PC-3 (cell line): Measurements from ENCODE around the gene RARA. TPM values are rescaled to one million over a fixed set of nuclear protein-coding genes. Genes with fewer than 3 reads are reported as not detected.

ENCODE experiments used
- ATAC-seq: fragments of 200-7000 bp; cut with Tn5 transposase; 2 replicates; pipeline ENCODE4 v1.9.1; 2020; ENCODE audit warnings: mild to moderate bottlenecking, moderate library complexity
- BruUV-seq: library from RNA; stranded (reverse); fragments of 400-500 nt; replicated peaks from 2 replicates; lab custom pipeline; 2021; lab: Mats Ljungman, UMichigan
- CTCF ChIA-PET: fragments of 300-600 bp; sonication (Branson Sonifier 250); formaldehyde crosslinking; loops from one replicate; lab custom pipeline; 2022; ENCODE audit warnings: antibody characterized with exemption; lab: Charles Lee
- POLR2A ChIA-PET: fragments of 300-600 bp; sonication (Branson Sonifier 250); formaldehyde crosslinking; loops from one replicate; lab custom pipeline; 2022; ENCODE audit warnings: antibody characterized with exemption; ENCODE audit not compliant: unreplicated experiment; lab: Charles Lee
- DNase-seq: peaks from one replicate; pipeline ENCODE4 v3.0.0-alpha.2; 2015
- H2AFZ ChIP-seq: fragments of 300-600 bp; sonication (generic); 2 replicates; pipeline ENCODE4 v1.6.0; 2016; ENCODE audit warnings: antibody characterized with exemption, low read length
- H3F3A ChIP-seq: fragments of 300-600 bp; sonication (generic); one replicate; pipeline ENCODE4 v1.6.0; 2017; ENCODE audit warnings: antibody characterized with exemption, low read length, control low read depth, mild to moderate bottlenecking; ENCODE audit not compliant: unreplicated experiment
- H3K27ac ChIP-seq: fragments of 300-600 bp; sonication (generic); 2 replicates; pipeline ENCODE4 v1.5.1; 2016; ENCODE audit warnings: mild to moderate bottlenecking, low read length
- H3K27me3 ChIP-seq: fragments of 300-600 bp; sonication (generic); 2 replicates; pipeline ENCODE4 v1.6.1; 2016; ENCODE audit warnings: low read length, mixed read lengths
- H3K36me3 ChIP-seq: fragments of 300-600 bp; sonication (generic); 2 replicates; pipeline ENCODE4 v1.6.1; 2016; ENCODE audit warnings: low read depth, mixed run types, low read length, mixed read lengths
- H3K4me1 ChIP-seq: fragments of 300-600 bp; sonication (generic); 2 replicates; pipeline ENCODE4 v1.5.1; 2016; ENCODE audit warnings: low read length; ENCODE audit not compliant: insufficient read depth
- H3K4me2 ChIP-seq: fragments of 300-600 bp; sonication (generic); 2 replicates; pipeline ENCODE4 v1.6.0; 2016; ENCODE audit warnings: low read length
- H3K4me3 ChIP-seq: fragments of 300-600 bp; sonication (generic); 2 replicates; pipeline ENCODE4 v1.5.1; 2016; ENCODE audit warnings: mild to moderate bottlenecking, low read length, mixed read lengths
- H3K79me2 ChIP-seq: fragments of 300-600 bp; sonication (generic); 2 replicates; pipeline ENCODE4 v1.6.1; 2017; ENCODE audit warnings: low read length, mixed read lengths
- H3K9ac ChIP-seq: fragments of 300-600 bp; sonication (generic); 2 replicates; pipeline ENCODE4 v1.6.0; 2016; ENCODE audit warnings: mild to moderate bottlenecking, low read length
- H3K9me2 ChIP-seq: fragments of 300-600 bp; sonication (generic); replicated peaks from 2 replicates; pipeline ENCODE4 v1.6.1; 2016; ENCODE audit warnings: mixed run types, low read length, mixed read lengths
- H3K9me3 ChIP-seq: fragments of 300-600 bp; sonication (generic); 2 replicates; pipeline ENCODE4 v1.6.1; 2016; ENCODE audit warnings: low read length, mixed read lengths
- H4K20me1 ChIP-seq: fragments of 300-600 bp; sonication (generic); 2 replicates; pipeline ENCODE4 v1.6.1; 2016; ENCODE audit warnings: low read length, mixed read lengths
- EZH2 ChIP-seq: fragments of 300-600 bp; sonication (generic); IDR thresholded peaks from one replicate; pipeline ENCODE4 v1.6.1; 2017; ENCODE audit warnings: antibody characterized with exemption, mild to moderate bottlenecking, low read length; ENCODE audit not compliant: unreplicated experiment
- EZH2phosphoT487 ChIP-seq: fragments of 300-600 bp; sonication (generic); IDR thresholded peaks from 2 replicates; pipeline ENCODE4 v1.6.1; 2018; ENCODE audit warnings: mild to moderate bottlenecking, antibody characterized with exemption, low read length, borderline replicate concordance
- intact Hi-C: fragments of 100-400 bp; cut with micrococcal nuclease; formaldehyde crosslinking; loops from 2 replicates; pipeline ENCODE4 v1.9.0; 2023
- total RNA-seq: library from RNA; depleted of rRNA; stranded (reverse); fragments of >200 nt; gene quantifications from 2 replicates; pipeline ENCODE4 v1.2.3, GENCODE V29; 2014
- TF ChIP-seq, protein P1 (sequence below): fragments of 300-600 bp; sonication (generic); conservative IDR thresholded peaks from 2 replicates; pipeline ENCODE4 v1.5.1; 2017; ENCODE audit warnings: antibody characterized with exemption, low read depth, mild to moderate bottlenecking, low read length

RARA gene
- total RNA-seq, 1 experiment from 2014 or later = 19.6 TPM

GRCh38 chr17:40333781-40334448 is 24.9 kb downstream of the RARA start:
- no peak overlapping the region for H3K27ac ChIP-seq
- H2AFZ ChIP-seq = no peak overlapping the region
- H3K4me1 ChIP-seq = peaks cover 8% of the 10 kb centered on the region; the same call in 1 of the 2 replicates
- H3K9me2 ChIP-seq = no peaks in the 10 kb centered on the region
- H3K4me3 ChIP-seq = no peak overlapping the region
- ChIA-PET POLR2A (no interaction called here), CTCF (no interaction called here)
- no peaks in the 10 kb centered on the region for H3F3A ChIP-seq
- intact Hi-C loops = no loop called here
- no peak overlapping the region for H3K4me2 ChIP-seq
- ATAC-seq = no peak
- no peak for TF ChIP-seq EZH2phosphoT487
- TF ChIP-seq, protein P1, sequence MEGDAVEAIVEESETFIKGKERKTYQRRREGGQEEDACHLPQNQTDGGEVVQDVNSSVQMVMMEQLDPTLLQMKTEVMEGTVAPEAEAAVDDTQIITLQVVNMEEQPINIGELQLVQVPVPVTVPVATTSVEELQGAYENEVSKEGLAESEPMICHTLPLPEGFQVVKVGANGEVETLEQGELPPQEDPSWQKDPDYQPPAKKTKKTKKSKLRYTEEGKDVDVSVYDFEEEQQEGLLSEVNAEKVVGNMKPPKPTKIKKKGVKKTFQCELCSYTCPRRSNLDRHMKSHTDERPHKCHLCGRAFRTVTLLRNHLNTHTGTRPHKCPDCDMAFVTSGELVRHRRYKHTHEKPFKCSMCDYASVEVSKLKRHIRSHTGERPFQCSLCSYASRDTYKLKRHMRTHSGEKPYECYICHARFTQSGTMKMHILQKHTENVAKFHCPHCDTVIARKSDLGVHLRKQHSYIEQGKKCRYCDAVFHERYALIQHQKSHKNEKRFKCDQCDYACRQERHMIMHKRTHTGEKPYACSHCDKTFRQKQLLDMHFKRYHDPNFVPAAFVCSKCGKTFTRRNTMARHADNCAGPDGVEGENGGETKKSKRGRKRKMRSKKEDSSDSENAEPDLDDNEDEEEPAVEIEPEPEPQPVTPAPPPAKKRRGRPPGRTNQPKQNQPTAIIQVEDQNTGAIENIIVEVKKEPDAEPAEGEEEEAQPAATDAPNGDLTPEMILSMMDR = no peak
- TF ChIP-seq EZH2 = no peak
- no peaks in the 10 kb centered on the region for H3K27me3 ChIP-seq
- H3K9ac ChIP-seq = no peak overlapping the region
- H3K9me3 ChIP-seq = no peaks in the 10 kb centered on the region
- no peaks in the 10 kb centered on the region for H3K36me3 ChIP-seq
- DNase-seq = no peak
- BruUV-seq = no TSS peak
- no peaks in the 10 kb centered on the region; the same call in 1 of the 2 replicates for H4K20me1 ChIP-seq
- peaks cover 38% of the 10 kb centered on the region for H3K79me2 ChIP-seq

GRCh38 chr17:40335620-40336019 is 26.6 kb downstream of the RARA start:
- H3K4me3 ChIP-seq = no peak overlapping the region
- H3K9me2 ChIP-seq = no peaks in the 10 kb centered on the region
- peaks cover 30% of the 10 kb centered on the region for H3K79me2 ChIP-seq
- intact Hi-C loops = no loop called here
- H3K27ac ChIP-seq = no peak overlapping the region
- H3K27me3 ChIP-seq = no peaks in the 10 kb centered on the region
- ChIA-PET CTCF (no interaction called here), POLR2A (no interaction called here)
- no peak overlapping the region for H3K4me2 ChIP-seq
- H3K36me3 ChIP-seq = no peaks in the 10 kb centered on the region
- TF ChIP-seq, protein P1 = no peak
- no peak for TF ChIP-seq EZH2phosphoT487
- no peak for TF ChIP-seq EZH2
- H2AFZ ChIP-seq = no peak overlapping the region
- H3K9ac ChIP-seq = no peak overlapping the region
- no peaks in the 10 kb centered on the region for H3F3A ChIP-seq
- ATAC-seq (no peak), DNase-seq (no peak)
- H3K9me3 ChIP-seq = no peaks in the 10 kb centered on the region
- H4K20me1 ChIP-seq = no peaks in the 10 kb centered on the region
- H3K4me1 ChIP-seq = peaks cover 10% of the 10 kb centered on the region
- no TSS peak for BruUV-seq

DNA sequence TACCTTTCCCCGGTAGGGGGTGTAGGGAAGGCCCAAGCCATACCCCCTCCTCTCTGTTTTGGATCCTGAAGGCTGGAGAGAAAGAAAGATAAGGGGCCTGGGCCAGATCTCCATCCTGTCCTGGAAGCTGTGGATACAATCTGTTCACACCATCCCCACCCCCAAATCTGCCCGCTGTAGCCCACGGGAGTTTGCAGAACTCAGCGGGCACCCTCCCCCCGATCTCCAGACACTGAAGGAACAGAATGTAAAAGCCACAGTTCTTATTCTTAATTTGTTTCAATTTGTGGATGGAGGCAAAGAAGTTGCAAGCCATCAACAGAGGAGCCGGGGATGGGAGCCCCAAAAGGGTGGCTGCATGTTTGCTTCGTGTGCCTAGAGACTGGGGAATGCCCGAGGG is 28.4 kb downstream of the RARA start:
- Histone ChIP-seq H3K9me3 (no peaks in the 10 kb centered on the region), H3K4me1 (peaks cover 15% of the 10 kb centered on the region), H3K27ac (no peak overlapping the region), H3K4me3 (no peak overlapping the region), H3K79me2 (peaks cover 29% of the 10 kb centered on the region), H3K9ac (no peak overlapping the region), H3K27me3 (no peaks in the 10 kb centered on the region), H2AFZ (no peak overlapping the region), H3K36me3 (no peaks in the 10 kb centered on the region), H3F3A (no peaks in the 10 kb centered on the region), H3K4me2 (no peak overlapping the region), H4K20me1 (no peaks in the 10 kb centered on the region), H3K9me2 (no peaks in the 10 kb centered on the region)
- ATAC-seq (no peak), DNase-seq (no peak)
- BruUV-seq = no TSS peak
- CTCF ChIA-PET = no interaction called here
- TF ChIP-seq, protein P1 = no peak
- TF ChIP-seq EZH2 = no peak
- no peak for TF ChIP-seq EZH2phosphoT487
- POLR2A ChIA-PET = no interaction called here
- intact Hi-C loops = no loop called here
